ENCODE measurements around the gene SUMO3. TPM values are rescaled to one million over a fixed set of nuclear protein-coding genes. Genes with fewer than 3 reads are reported as not detected.
"Not testable (repeated sequence)": the region's sequence is repeated elsewhere in the genome, so short reads cannot be mapped to it uniquely, and the experiment has no call there.

The SUMO3 gene
- total RNA-seq, 1 experiment from 2014 or later = 131 TPM

DNA sequence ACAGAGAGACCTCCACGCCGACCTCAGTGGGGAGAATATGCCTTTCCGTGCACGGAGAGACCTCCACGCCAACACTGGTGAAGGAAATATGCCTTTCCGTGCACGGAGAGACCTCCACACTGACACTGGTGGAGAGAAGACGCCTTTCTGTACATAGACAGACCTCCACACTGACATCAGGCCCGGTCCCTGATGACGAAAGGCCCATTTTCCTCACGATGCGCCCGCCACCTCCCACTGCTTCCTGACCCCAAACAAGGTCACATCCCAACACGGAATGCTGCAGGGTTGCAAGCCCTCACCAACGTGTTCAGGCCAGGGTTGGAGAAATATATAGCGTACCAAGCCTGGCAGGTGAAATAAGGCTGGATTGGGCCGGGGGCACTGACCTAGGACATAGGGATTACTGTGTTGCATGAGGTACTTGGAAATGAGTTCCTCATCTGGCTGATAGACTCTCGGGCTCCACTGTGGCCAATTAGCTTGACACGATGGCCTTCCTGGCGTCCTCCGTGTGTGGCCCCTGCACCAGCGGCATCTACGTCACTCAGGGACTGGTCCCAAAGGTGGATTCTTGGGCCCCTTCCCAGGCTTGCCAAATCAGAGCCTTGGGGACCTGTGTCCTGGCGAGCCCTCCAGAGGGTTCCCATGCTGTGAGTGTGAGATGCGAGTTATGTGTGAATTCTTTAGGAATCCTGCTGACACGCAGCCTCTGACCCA lies 16.5 kb upstream of the SUMO3 start:
- no peak for DNase-seq (ENCODE audit: low read depth)
- in situ Hi-C loops (cut with HindIII; ENCODE audit: low pct_unique_long_range_greater_than_20kb, low sequenced_read_pairs) = no loop called here

- no peak for DNase-seq (ENCODE audit: low read depth)
- in situ Hi-C loops (cut with HindIII; ENCODE audit: low pct_unique_long_range_greater_than_20kb, low sequenced_read_pairs) = no loop called here
These were observed 15.8 kb upstream of the SUMO3 start for GRCh38 chr21:44833663-44834062.

DNA sequence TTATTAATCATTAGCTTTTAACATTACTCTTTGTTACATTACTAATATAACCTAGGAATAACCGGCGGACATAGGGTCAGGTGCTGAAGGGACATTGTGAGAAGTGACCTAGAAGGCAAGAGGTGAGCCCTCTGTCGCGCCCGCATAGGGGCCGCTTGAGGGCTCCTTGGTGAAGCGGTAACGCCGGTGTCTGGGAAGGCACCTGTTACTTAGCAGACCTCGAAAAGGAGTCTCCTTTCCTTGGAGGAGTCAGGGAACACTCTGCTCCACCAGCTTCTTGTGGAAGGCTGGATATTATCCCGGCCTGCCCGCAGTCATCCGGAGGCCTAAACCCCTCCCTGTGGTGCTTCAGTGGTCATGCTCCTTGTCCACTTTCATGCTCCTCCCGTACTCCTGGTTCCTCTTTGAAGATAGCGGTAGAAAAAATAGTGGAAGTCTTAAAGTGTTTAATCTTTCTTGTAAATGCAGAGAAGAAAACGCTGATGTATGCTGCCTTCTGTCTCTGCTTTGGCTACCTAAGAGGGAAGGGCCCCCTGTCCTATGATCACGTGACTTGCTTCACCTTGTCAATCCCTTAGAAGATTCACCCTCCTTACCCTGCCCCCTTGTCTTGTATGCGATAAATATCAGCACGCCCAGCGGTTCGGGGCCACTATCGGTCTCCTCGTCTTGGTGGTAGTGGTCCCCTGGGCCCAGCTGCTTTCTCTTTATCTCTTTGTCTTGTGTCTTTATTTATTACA lies 14.8 kb upstream of the SUMO3 start:
- in situ Hi-C loops (cut with HindIII; ENCODE audit: low pct_unique_long_range_greater_than_20kb, low sequenced_read_pairs); DNase-seq (ENCODE audit: low read depth): not testable (repeated sequence)

DNA sequence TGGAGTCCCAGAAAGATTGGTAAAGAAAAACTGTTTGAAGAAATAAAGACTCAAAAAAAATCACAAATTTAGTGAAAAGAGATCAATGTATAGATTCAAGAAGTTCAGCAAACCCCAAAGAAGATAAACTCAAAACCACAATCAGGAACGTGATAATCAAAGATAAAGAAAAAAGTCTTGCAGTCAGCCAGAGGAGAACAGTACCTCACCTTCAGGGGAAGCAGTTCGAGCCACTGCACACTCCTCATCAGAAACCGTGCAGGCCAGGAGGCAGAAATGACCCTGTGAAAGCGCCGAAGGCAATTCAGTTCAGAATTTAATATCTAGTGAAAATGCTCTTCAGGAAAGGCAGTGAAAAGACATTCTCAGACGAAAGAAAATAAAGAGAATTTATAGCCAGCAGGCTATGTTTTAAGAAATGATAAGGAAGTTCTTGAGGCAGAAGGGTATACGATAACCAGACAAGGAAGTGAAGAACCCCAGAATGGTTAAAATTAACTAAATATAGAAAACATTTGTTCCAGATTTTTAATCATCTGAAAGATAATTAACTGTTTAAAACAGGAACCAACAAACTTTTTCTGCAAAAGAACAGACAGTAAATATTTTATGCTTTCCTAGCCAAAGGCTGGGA lies 13.5 kb upstream of the SUMO3 start:
- in situ Hi-C loops (cut with HindIII; ENCODE audit: low pct_unique_long_range_greater_than_20kb, low sequenced_read_pairs) = no loop called here
- no peak for DNase-seq (ENCODE audit: low read depth)

- in situ Hi-C loops (cut with HindIII; ENCODE audit: low pct_unique_long_range_greater_than_20kb, low sequenced_read_pairs) = no loop called here
- DNase-seq (ENCODE audit: low read depth) = no peak
These were observed 11.7 kb upstream of the SUMO3 start for GRCh38 chr21:44829507-44830092.

DNA sequence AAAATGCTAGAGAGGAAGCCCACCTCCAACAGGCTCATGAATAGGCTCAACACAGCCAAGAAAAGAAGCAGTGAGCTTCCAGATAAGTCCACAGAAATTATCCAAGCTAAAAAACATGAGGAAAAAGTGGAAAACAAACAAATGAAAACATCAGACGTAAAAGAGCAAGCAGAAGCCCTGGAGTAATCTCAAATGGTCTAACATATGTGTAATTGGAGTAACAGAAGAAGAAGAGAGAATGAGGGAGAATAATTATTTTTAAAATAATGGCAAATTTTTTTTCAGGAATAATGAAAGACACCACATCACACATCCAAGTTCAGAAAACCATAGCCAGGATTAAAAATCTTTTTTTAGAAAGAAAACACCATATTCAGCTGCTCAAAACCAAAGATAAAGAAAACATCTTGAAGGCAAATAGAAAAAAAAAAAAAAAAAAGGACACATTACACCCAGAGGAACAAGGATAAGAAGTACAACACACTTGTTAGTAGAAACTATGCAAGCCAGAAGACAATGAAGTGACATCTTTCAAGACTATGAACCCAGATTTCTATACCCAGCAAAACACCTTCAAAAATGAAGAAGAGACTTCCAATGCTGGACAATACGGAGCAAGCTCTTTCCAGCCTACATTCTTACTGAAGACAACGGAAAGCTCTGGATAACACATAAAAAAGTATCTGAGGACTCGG lies 10.6 kb upstream of the SUMO3 start:
- in situ Hi-C loops (cut with HindIII; ENCODE audit: low pct_unique_long_range_greater_than_20kb, low sequenced_read_pairs) = no loop called here
- no peak for DNase-seq (ENCODE audit: low read depth)

DNA sequence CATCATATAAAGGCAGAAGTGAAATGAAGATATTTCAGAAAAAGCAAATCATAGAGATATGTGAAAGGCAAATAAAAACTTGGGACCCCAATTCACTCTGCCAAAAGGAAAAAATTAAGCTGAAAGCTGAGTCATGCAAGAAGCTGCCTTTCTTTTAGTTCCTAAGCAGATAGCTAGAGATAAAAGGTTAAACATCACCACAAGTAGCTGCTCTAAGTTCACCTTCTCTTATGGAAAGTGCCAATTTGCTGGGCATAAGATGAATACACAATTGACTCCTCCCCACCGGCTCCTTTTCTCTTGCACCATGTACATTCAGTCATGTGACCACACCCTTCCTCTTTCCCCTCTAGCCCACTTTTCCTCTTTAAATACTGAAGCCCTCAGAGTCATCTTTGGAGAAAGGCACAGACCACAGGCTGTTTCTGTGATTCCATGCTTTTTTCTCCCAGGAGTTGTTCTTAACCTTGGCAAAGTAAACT lies 5.4 kb upstream of the SUMO3 start:
- in situ Hi-C loops (cut with HindIII; ENCODE audit: low pct_unique_long_range_greater_than_20kb, low sequenced_read_pairs) = loop anchor here (25.0 kb wide), 1 partner anchor 314 kb away; no protein-coding TSS in a partner anchor

DNA sequence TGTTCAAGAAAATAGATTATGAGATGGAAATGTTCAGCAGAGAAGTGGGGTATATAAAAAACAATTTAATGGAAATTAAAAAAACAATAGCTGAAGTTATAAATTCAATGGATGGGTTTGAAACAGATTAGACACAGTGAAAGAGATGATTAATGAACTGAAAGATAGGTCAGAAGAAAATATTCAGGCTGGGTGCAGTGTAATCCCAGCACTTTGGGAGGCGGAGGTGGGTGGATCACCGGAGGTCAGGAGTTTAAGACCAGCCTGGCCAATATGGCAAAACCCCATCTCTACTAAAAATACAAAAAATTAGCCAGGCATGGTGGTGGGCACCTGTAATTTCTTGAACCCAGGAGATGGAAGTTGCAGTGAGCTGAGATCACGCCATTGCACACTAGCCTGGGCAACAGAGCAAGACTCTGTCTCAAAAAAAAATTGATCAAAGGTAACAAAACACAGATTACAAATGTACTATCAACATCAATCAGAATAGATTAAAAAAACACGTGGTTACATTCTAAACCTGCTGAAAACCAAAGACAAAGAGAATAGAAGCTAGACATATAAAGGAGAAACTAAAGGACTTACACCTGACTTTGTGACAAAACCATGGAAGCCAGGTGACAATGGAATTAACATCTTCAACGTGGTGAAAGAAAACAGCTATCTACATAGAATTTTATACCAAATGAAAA lies 4.8 kb upstream of the SUMO3 start:
- in situ Hi-C loops (cut with HindIII; ENCODE audit: low pct_unique_long_range_greater_than_20kb, low sequenced_read_pairs) = loop anchor here (25.0 kb wide), 1 partner anchor 315 kb away; no protein-coding TSS in a partner anchor

More for the DNA sequence above, 5.4 kb upstream of the SUMO3 start:
- peak; percentile 24 for DNase-seq (ENCODE audit: low read depth)

DNA sequence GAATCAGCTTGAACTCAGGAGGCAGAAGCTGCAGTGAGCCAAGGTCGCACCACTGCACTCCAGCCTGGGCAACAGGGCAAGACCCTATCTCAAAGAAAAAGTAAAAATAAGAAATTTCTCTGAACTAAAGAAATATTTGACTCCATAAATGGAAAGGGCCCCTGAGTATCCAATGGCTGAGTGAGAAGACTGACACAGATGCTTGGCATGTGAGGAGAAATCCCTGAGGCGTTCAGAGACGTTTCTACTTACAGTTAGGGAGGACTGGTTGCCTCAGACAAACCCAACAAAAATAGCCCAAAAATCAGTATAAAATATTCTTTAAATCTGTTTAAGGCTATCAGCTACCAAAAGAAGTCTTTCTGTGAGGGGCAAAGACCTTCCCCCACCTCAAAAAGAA lies 3.0 kb upstream of the SUMO3 start:
- no peak for DNase-seq (ENCODE audit: low read depth)
- in situ Hi-C loops (cut with HindIII; ENCODE audit: low pct_unique_long_range_greater_than_20kb, low sequenced_read_pairs) = loop anchor here (25.0 kb wide), 1 partner anchor 316 kb away; no protein-coding TSS in a partner anchor

More for the DNA sequence above, 4.8 kb upstream of the SUMO3 start:
- peak; percentile 33 for DNase-seq (ENCODE audit: low read depth)

- in situ Hi-C loops (cut with HindIII; ENCODE audit: low pct_unique_long_range_greater_than_20kb, low sequenced_read_pairs) = loop anchor here (25.0 kb wide), 1 partner anchor 318 kb away; no protein-coding TSS in a partner anchor
These were observed 1.7 kb upstream of the SUMO3 start for GRCh38 chr21:44819283-44820243.

GRCh38 chr21:44818640-44819011 lies 764 bp upstream of the SUMO3 start:
- in situ Hi-C loops (cut with HindIII; ENCODE audit: low pct_unique_long_range_greater_than_20kb, low sequenced_read_pairs) = loop anchor here (25.0 kb wide), 1 partner anchor 319 kb away; no protein-coding TSS in a partner anchor
- DNase-seq (ENCODE audit: low read depth) = no peak

More at GRCh38 chr21:44819283-44820243, 1.7 kb upstream of the SUMO3 start:
- no peak for DNase-seq (ENCODE audit: low read depth)

DNA sequence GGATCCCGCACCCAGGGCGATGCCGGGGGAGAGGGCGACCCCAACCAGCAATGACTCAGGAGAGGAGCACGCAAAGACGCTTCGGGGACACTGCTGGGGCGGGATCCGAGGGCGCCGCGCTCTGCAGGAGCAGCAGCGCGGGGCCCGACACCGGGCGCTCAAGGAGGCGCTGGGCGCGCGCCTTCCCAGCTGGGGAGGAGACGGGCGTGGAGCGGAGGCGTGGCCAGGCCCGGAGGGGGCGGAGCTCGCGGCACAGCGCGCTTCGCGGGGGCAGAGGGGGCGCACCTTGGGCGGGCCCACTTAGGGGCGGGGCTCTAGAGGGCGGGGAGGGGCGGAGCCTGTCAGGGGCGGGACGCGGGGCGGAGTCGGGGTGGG lies 369 bp downstream of the SUMO3 start:
- in situ Hi-C loops (cut with HindIII; ENCODE audit: low pct_unique_long_range_greater_than_20kb, low sequenced_read_pairs) = loop anchor here (25.0 kb wide), 1 partner anchor 320 kb away; no protein-coding TSS in a partner anchor
- DNase-seq (ENCODE audit: low read depth) = peak; percentile 76

DNA sequence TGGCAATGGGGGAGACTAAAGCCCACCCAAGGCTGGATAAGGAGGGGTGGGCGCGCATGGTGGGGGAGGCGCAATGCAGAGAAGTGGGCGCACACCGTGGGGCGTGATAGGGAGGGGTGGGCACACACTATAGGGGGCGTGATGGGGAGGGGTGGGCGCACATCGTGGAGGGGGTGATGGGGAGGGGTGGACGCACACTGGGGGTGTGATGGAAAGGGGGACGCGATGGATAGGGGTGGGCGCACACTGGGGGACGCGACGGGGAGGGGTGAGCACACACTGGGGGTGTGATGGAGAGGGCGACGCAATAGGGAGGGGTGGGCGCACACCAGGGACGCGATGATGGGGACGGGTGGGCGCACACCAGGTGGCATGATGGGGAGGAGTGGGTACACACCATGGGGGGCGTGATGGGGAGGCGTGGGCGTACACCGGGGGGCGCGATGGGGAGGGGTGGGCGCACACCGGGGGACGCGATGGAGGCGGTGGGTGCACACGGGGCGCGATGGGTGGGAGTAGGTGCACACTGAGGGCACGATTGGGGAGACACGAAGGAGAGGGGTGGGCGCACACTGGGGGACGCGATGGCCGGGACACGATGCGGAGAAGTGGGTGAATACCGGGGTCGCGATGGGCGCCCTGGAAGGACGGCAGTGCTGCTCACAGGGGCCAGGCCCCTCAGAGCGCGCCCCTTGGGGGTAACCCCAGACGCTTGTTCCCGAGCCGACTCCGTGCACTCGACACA lies 929 bp downstream of the SUMO3 start:
- no peak for DNase-seq (ENCODE audit: low read depth)
- in situ Hi-C loops (cut with HindIII; ENCODE audit: low pct_unique_long_range_greater_than_20kb, low sequenced_read_pairs) = loop anchor here (25.0 kb wide), 1 partner anchor 320 kb away; no protein-coding TSS in a partner anchor

DNA sequence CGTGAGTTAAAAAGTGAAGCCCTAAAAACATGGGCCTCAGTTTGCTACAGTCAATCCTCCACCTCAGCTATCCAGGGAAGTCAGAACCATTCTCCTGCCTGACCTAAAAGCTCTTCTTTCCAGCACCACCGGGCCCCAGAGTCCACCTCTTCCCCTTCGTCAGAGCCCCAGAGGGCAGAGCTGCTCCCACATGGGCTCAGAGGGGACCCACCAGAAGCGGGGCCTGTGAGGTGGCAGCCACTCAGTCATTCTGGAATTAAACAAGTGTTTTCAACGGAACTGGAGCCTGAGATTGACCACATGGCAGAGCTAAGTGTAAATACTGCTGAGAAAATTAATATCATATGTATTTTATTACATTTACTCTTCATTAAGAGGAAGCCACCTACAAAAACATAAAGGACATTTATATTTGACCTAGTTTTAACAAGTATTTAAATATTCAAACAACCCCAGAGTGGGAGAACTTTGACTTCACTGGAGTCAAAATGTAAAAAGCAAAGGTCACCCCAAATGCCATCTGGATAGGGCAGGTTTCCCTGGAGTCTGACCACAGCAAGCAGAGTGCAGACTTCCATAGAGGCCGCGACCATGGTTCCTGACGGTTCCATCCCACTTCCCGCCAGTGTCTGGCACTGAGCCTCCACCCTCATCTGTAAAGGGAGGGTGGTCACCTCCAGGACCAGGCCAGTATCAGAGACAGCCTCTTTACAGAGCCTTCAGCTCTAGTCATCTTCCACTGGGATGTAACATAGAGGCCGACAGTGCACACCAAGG lies 1.8 kb downstream of the SUMO3 start:
- no peak for DNase-seq (ENCODE audit: low read depth)
- in situ Hi-C loops (cut with HindIII; ENCODE audit: low pct_unique_long_range_greater_than_20kb, low sequenced_read_pairs) = loop anchor here (25.0 kb wide), 1 partner anchor 321 kb away; no protein-coding TSS in a partner anchor

GRCh38 chr21:44815225-44815624 lies 2.6 kb downstream of the SUMO3 start:
- in situ Hi-C loops (cut with HindIII; ENCODE audit: low pct_unique_long_range_greater_than_20kb, low sequenced_read_pairs) = loop anchor here (25.0 kb wide), 1 partner anchor 322 kb away; no protein-coding TSS in a partner anchor
- DNase-seq (ENCODE audit: low read depth) = no peak

All from Caki2 (cell line).